Neural cell (in vitro differentiated cells): ENCODE results near the gene CNOT6. TPM values are rescaled to one million over a fixed set of nuclear protein-coding genes. Genes with fewer than 3 reads are reported as not detected.

Experiments
- H2AFZ ChIP-seq: fragments of 200-600, 300-800 bp; sonication (generic), shearing (Covaris generic); 2 replicates; pipeline ENCODE4 v1.6.0; 2014; ENCODE audit warnings: low read depth, mild to moderate bottlenecking, antibody characterized with exemption, low read length, moderate library complexity
- H3F3A ChIP-seq: fragments of 200-600 bp; shearing (Covaris generic); 2 replicates; pipeline ENCODE4 v1.6.1; 2016; ENCODE audit warnings: mild to moderate bottlenecking, moderate library complexity, mixed read lengths, antibody characterized with exemption, low read length; ENCODE audit not compliant: insufficient read depth, poor library complexity, severe bottlenecking
- H3K27ac ChIP-seq: fragments of 200-600, 300-800 bp; sonication (generic), shearing (Covaris generic); 2 replicates; pipeline ENCODE4 v1.5.1; 2014; ENCODE audit warnings: mild to moderate bottlenecking, low read length, moderate library complexity
- H3K27me3 ChIP-seq: fragments of 300-800, 200-600 bp; sonication (generic), shearing (Covaris generic); 2 replicates; pipeline ENCODE4 v1.6.0; 2014; ENCODE audit warnings: mild to moderate bottlenecking, low read depth, low read length, moderate library complexity; ENCODE audit not compliant: insufficient read depth
- H3K36me3 ChIP-seq: fragments of 300-800, 200-600 bp; sonication (generic), shearing (Covaris generic); 2 replicates; pipeline ENCODE4 v1.5.1; 2014; ENCODE audit warnings: mild to moderate bottlenecking, antibody characterized with exemption, low read length, moderate library complexity; ENCODE audit not compliant: insufficient read depth
- H3K4me2 ChIP-seq: fragments of 300-800, 200-600 bp; sonication (generic), shearing (Covaris generic); 2 replicates; pipeline ENCODE4 v1.6.0; 2014; ENCODE audit warnings: mild to moderate bottlenecking, low read length
- H3K4me3 ChIP-seq: fragments of 300-800, 200-600 bp; sonication (generic), shearing (Covaris generic); 2 replicates; pipeline ENCODE4 v1.5.1; 2014; ENCODE audit warnings: mild to moderate bottlenecking, low read length, moderate library complexity
- H3K79me2 ChIP-seq: fragments of 200-600 bp; shearing (Covaris generic); replicated peaks from 2 replicates; pipeline ENCODE4 v1.6.0; 2014; ENCODE audit warnings: mild to moderate bottlenecking, low read length, moderate library complexity; ENCODE audit not compliant: insufficient read depth
- H3K9ac ChIP-seq: fragments of 300-800, 200-600 bp; sonication (generic), shearing (Covaris generic); 2 replicates; pipeline ENCODE4 v1.6.1; 2016; ENCODE audit warnings: mild to moderate bottlenecking, low read length, mixed read lengths
- H3K9me2 ChIP-seq: fragments of 200-600 bp; shearing (Covaris generic); 2 replicates; pipeline ENCODE4 v1.6.1; 2016; ENCODE audit warnings: mild to moderate bottlenecking, low read length, mixed read lengths; ENCODE audit not compliant: insufficient read depth
- H3K9me3 ChIP-seq: fragments of 200-600, 300-800 bp; sonication (generic), shearing (Covaris generic); 2 replicates; pipeline ENCODE4 v1.6.1; 2016; ENCODE audit warnings: mild to moderate bottlenecking, mixed run types, low read length, moderate library complexity, mixed read lengths
- H4K20me1 ChIP-seq: fragments of 200-600 bp; shearing (Covaris generic); 2 replicates; pipeline ENCODE4 v1.6.1; 2016; ENCODE audit warnings: mild to moderate bottlenecking, mixed run types; ENCODE audit not compliant: insufficient read depth
- EP300 ChIP-seq: fragments of 450-650 bp; conservative IDR thresholded peaks from 2 replicates; pipeline ENCODE4 v1.6.1; 2014; ENCODE audit warnings: antibody characterized with exemption, mild to moderate bottlenecking, moderate library complexity; ENCODE audit not compliant: poor library complexity, severe bottlenecking
- EZH2 ChIP-seq: fragments of 200-600, 300-800 bp; shearing (Covaris generic), sonication (generic); IDR thresholded peaks from 2 replicates; pipeline ENCODE4 v1.6.1; 2014; ENCODE audit warnings: antibody characterized with exemption, low read length, borderline replicate concordance, mild to moderate bottlenecking; ENCODE audit not compliant: insufficient read depth, poor library complexity, severe bottlenecking
- MXI1 ChIP-seq: fragments of 450-650 bp; conservative IDR thresholded peaks from 2 replicates; pipeline ENCODE4 v1.6.1; 2014; ENCODE audit warnings: antibody characterized with exemption, mild to moderate bottlenecking; ENCODE audit not compliant: poor library complexity, severe bottlenecking
- POLR2AphosphoS5 ChIP-seq: IDR thresholded peaks from 2 replicates; pipeline ENCODE4 v1.6.1; 2012
- RAD21 ChIP-seq: fragments of 450-650 bp; conservative IDR thresholded peaks from 2 replicates; pipeline ENCODE4 v1.6.1; 2014; ENCODE audit warnings: antibody characterized with exemption, mild to moderate bottlenecking, moderate library complexity
- SMC3 ChIP-seq: fragments of 450-650 bp; conservative IDR thresholded peaks from 2 replicates; pipeline ENCODE4 v1.6.1; 2014; ENCODE audit warnings: antibody characterized with exemption, mild to moderate bottlenecking, moderate library complexity; ENCODE audit not compliant: poor library complexity
- TAF1 ChIP-seq: IDR thresholded peaks from 2 replicates; pipeline ENCODE4 v1.6.1; 2012; ENCODE audit warnings: low read depth
- polyA plus RNA-seq: library from polyadenylated mRNA; depleted of rRNA; stranded (reverse); fragments of >200 nt; gene quantifications from 2 replicates; pipeline ENCODE4 v1.2.3, GENCODE V29; 2014
- TF ChIP-seq, protein P1 (sequence below): fragments of 450-650 bp; IDR thresholded peaks from 2 replicates; pipeline ENCODE4 v1.5.1; 2014; ENCODE audit warnings: antibody characterized with exemption, mild to moderate bottlenecking, moderate library complexity; ENCODE audit not compliant: poor library complexity, severe bottlenecking
- TF ChIP-seq, protein P2 (sequence below): IDR thresholded peaks from 2 replicates; pipeline ENCODE4 v1.6.1; 2012; ENCODE audit warnings: borderline replicate concordance

Gene CNOT6
- polyA plus RNA-seq, 1 donor from 2014 or later: 43.0 TPM

DNA sequence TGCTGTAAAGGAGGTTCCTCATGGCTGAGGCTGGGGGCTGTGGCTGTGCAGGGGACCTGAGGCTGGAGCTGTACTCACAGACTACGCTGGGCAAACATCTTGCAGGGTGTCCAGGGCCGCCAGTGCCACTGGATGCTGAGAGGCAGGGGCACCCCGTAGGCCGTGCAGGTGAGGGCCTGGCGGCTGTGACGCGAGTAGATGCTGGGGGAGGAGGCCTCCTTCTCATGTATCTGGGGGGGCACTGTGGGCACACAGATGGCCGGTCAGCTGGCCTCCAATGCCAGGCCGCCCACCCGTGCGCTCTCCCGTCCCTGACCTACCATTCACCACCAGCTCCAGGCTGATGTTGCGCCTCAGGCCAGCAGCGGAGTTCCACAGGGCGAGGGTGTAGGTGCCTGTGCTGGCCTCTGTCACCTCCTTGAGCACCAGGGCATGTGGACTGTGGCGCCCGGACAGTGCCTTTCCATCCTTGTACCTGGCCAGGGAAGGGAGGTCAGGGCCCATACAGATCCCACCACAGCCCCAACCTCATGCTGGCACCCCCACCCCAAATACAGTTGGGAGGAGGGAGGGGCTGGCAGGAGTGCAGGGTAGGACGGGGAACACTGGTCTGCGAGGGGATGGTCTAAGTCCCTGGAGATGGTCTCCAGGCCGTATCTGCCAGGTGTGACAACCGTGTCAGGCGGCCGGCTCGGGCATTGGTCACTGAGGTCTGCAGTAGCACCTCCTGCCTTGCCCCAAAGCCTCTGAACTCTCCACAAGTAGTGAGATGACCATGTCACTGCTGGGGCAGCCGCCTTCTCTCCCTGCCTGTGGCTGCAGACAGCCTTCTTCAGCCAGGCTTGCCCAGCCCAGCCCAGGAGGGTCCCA is 131.8 kb downstream of the CNOT6 start:
- Histone ChIP-seq H4K20me1 (no peaks in the 10 kb centered on the region), H3F3A (no peaks in the 10 kb centered on the region), H3K4me3 (no peak overlapping the region), H3K9ac (no peak overlapping the region), H3K9me3 (no peaks in the 10 kb centered on the region), H3K36me3 (no peaks in the 10 kb centered on the region), H3K9me2 (no peaks in the 10 kb centered on the region), H3K79me2 (no peaks in the 10 kb centered on the region), H3K27me3 (no peaks in the 10 kb centered on the region), H3K4me2 (no peak overlapping the region), H2AFZ (no peak overlapping the region), H3K27ac (no peak overlapping the region)
- no peak for TF ChIP-seq RAD21
- no peak for TF ChIP-seq POLR2AphosphoS5
- TF ChIP-seq TAF1: no peak
- no peak for TF ChIP-seq SMC3
- TF ChIP-seq, protein P1, sequence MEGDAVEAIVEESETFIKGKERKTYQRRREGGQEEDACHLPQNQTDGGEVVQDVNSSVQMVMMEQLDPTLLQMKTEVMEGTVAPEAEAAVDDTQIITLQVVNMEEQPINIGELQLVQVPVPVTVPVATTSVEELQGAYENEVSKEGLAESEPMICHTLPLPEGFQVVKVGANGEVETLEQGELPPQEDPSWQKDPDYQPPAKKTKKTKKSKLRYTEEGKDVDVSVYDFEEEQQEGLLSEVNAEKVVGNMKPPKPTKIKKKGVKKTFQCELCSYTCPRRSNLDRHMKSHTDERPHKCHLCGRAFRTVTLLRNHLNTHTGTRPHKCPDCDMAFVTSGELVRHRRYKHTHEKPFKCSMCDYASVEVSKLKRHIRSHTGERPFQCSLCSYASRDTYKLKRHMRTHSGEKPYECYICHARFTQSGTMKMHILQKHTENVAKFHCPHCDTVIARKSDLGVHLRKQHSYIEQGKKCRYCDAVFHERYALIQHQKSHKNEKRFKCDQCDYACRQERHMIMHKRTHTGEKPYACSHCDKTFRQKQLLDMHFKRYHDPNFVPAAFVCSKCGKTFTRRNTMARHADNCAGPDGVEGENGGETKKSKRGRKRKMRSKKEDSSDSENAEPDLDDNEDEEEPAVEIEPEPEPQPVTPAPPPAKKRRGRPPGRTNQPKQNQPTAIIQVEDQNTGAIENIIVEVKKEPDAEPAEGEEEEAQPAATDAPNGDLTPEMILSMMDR: no peak
- TF ChIP-seq EZH2: no peak

DNA sequence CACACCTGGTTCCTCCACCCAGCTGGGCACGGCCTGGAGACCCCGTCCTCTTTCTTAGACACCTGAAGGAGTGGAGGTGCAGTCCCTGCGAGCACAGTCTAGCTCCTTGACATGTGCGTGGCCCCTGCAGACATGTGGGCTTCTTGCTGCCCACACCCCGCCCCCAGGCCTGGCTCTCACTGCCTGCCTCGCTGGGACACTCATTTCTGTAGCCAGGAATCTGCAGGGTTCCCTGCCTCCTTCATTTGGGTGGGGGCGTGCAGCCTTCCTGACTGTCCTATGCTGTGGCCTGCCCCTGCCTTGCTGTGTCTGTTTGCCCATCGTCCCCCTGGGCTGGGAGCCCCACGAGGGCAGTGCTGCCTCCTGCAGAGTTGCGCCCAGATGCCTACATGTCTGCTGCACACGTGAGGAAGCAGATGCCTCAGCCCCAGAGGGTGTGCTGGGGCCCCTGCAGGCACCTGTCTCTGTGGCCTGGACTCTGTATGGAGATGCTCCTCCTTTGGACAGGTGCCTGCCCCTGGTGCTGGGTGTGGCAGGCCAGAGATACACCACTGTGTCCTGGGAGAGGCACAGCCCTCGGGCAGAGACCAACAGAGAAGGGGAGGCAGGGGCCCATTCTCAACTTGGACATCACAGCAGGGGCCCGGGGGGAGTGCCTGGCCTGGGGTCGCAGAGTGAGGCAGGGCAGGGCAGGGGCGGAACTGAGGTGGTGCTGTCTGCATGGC is 132.6 kb downstream of the CNOT6 start:
- Histone ChIP-seq H3K27ac (no peak overlapping the region), H3K27me3 (no peaks in the 10 kb centered on the region), H3K4me3 (no peak overlapping the region), H3K9ac (no peak overlapping the region), H3K4me2 (no peak overlapping the region), H3F3A (no peaks in the 10 kb centered on the region), H3K9me2 (no peaks in the 10 kb centered on the region), H4K20me1 (no peaks in the 10 kb centered on the region), H3K9me3 (no peaks in the 10 kb centered on the region), H3K79me2 (no peaks in the 10 kb centered on the region), H3K36me3 (no peaks in the 10 kb centered on the region), H2AFZ (no peak overlapping the region)
- TF ChIP-seq TAF1 (no peak), SMC3 (no peak)

DNA sequence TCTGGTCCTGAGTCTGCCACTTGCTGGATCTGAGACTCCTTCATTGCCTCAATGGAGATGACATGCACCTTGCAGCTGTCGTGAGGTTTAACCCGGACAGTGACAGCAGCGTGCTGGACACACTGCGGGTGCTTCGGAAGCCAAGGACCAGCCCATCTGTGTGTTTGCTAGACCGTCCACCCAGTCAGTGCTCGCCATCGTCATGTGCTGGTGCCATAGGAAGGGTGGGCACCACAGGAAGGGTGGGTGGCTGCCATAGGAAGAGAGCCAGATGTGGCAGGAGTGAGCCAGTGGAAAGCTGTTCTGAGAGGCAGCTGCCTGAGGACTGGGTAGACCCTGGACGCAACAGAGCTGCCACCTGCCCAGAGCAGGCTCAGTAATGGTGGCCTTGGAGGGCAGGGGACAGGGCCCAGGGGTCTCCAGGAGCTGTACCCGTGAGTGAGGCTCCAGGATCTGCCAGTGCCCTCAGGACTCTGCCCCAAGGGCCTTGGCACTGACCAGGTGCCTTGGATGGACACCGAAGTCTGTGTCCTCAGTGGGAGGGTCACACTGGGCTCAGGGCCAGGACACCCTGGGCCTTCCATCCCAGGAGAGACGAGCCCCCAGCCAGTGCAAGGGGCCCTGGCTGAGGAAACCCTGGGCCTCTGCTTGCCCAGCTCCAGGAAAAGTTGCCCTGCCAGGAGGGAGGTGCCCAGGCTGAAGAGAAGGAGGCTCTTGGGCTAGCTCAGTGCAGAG is 133.4 kb downstream of the CNOT6 start:
- H3K4me2 ChIP-seq: no peak overlapping the region
- H3K9me3 ChIP-seq: no peaks in the 10 kb centered on the region
- TF ChIP-seq MXI1: no peak
- TF ChIP-seq SMC3: no peak
- TF ChIP-seq RAD21: no peak
- no peak for TF ChIP-seq POLR2AphosphoS5
- TF ChIP-seq, protein P1: no peak
- no peak for TF ChIP-seq EZH2
- TF ChIP-seq EP300: no peak
- TF ChIP-seq, protein P2, sequence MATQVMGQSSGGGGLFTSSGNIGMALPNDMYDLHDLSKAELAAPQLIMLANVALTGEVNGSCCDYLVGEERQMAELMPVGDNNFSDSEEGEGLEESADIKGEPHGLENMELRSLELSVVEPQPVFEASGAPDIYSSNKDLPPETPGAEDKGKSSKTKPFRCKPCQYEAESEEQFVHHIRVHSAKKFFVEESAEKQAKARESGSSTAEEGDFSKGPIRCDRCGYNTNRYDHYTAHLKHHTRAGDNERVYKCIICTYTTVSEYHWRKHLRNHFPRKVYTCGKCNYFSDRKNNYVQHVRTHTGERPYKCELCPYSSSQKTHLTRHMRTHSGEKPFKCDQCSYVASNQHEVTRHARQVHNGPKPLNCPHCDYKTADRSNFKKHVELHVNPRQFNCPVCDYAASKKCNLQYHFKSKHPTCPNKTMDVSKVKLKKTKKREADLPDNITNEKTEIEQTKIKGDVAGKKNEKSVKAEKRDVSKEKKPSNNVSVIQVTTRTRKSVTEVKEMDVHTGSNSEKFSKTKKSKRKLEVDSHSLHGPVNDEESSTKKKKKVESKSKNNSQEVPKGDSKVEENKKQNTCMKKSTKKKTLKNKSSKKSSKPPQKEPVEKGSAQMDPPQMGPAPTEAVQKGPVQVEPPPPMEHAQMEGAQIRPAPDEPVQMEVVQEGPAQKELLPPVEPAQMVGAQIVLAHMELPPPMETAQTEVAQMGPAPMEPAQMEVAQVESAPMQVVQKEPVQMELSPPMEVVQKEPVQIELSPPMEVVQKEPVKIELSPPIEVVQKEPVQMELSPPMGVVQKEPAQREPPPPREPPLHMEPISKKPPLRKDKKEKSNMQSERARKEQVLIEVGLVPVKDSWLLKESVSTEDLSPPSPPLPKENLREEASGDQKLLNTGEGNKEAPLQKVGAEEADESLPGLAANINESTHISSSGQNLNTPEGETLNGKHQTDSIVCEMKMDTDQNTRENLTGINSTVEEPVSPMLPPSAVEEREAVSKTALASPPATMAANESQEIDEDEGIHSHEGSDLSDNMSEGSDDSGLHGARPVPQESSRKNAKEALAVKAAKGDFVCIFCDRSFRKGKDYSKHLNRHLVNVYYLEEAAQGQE: no peak
- no peak for TF ChIP-seq TAF1
- H3K9ac ChIP-seq: no peak overlapping the region
- no peak overlapping the region for H2AFZ ChIP-seq
- H3K9me2 ChIP-seq: no peaks in the 10 kb centered on the region
- H3K27ac ChIP-seq: no peak overlapping the region
- no peak overlapping the region for H3K4me3 ChIP-seq
- H3K36me3 ChIP-seq: no peaks in the 10 kb centered on the region
- no peaks in the 10 kb centered on the region for H4K20me1 ChIP-seq
- no peaks in the 10 kb centered on the region for H3K79me2 ChIP-seq
- H3F3A ChIP-seq: no peaks in the 10 kb centered on the region
- H3K27me3 ChIP-seq: no peaks in the 10 kb centered on the region
